Osteocyte (in vitro differentiated cells): Measurements from ENCODE around the gene SMARCAD1. TPM values are rescaled to one million over a fixed set of nuclear protein-coding genes. Genes with fewer than 3 reads are reported as not detected.

Source experiments
- DNase-seq: peaks from one replicate; pipeline ENCODE4 v3.0.0; 2021; ENCODE audit warnings: mixed read lengths; ENCODE audit not compliant: unreplicated experiment; ENCODE audit errors: extremely low spot score
- H3K27ac Mint-ChIP-seq: one replicate; pipeline ENCODE4 v1.8.0; 2021; ENCODE audit warnings: mild to moderate bottlenecking, mixed read lengths; ENCODE audit not compliant: unreplicated experiment
- H3K27me3 Mint-ChIP-seq: one replicate; pipeline ENCODE4 v1.8.0; 2021; ENCODE audit warnings: mixed read lengths; ENCODE audit not compliant: unreplicated experiment
- H3K36me3 Mint-ChIP-seq: one replicate; pipeline ENCODE4 v1.8.0; 2021; ENCODE audit warnings: mixed read lengths; ENCODE audit not compliant: unreplicated experiment
- H3K4me1 Mint-ChIP-seq: one replicate; pipeline ENCODE4 v1.8.0; 2021; ENCODE audit warnings: mixed read lengths; ENCODE audit not compliant: unreplicated experiment
- H3K4me3 Mint-ChIP-seq: one replicate; pipeline ENCODE4 v1.8.0; 2021; ENCODE audit warnings: mild to moderate bottlenecking, moderate library complexity, mixed read lengths; ENCODE audit not compliant: unreplicated experiment
- H3K9me3 Mint-ChIP-seq: one replicate; pipeline ENCODE4 v1.8.0; 2021; ENCODE audit warnings: mixed read lengths; ENCODE audit not compliant: unreplicated experiment
- total RNA-seq: library from RNA; stranded (reverse); gene quantifications from 2 replicates; pipeline ENCODE4 v1.2.1, GENCODE V29; 2021
- TF ChIP-seq, protein P1 (sequence below): fragments of 200-600 bp; sonication (generic); IDR thresholded peaks from 2 replicates; pipeline ENCODE4 v1.5.0; 2021; ENCODE audit warnings: antibody characterized with exemption, mild to moderate bottlenecking, moderate library complexity

SMARCAD1 gene
- total RNA-seq, 1 donor from 2014 or later = 33.9 TPM

- no peak overlapping the region for H3K4me3 Mint-ChIP-seq
- H3K27me3 Mint-ChIP-seq = no peaks in the 10 kb centered on the region
- H3K9me3 Mint-ChIP-seq = no peaks in the 10 kb centered on the region
- TF ChIP-seq, protein P1, sequence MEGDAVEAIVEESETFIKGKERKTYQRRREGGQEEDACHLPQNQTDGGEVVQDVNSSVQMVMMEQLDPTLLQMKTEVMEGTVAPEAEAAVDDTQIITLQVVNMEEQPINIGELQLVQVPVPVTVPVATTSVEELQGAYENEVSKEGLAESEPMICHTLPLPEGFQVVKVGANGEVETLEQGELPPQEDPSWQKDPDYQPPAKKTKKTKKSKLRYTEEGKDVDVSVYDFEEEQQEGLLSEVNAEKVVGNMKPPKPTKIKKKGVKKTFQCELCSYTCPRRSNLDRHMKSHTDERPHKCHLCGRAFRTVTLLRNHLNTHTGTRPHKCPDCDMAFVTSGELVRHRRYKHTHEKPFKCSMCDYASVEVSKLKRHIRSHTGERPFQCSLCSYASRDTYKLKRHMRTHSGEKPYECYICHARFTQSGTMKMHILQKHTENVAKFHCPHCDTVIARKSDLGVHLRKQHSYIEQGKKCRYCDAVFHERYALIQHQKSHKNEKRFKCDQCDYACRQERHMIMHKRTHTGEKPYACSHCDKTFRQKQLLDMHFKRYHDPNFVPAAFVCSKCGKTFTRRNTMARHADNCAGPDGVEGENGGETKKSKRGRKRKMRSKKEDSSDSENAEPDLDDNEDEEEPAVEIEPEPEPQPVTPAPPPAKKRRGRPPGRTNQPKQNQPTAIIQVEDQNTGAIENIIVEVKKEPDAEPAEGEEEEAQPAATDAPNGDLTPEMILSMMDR = no peak
- DNase-seq = no peak
- H3K4me1 Mint-ChIP-seq = peaks cover 14% of the 10 kb centered on the region
- H3K27ac Mint-ChIP-seq = no peak overlapping the region
- H3K36me3 Mint-ChIP-seq = no peaks in the 10 kb centered on the region
Measured at GRCh38 chr4:94339779-94340178, 132.1 kb downstream of the SMARCAD1 start.

Other genes with a start within 250 kb of the SMARCAD1 start
- not detected in 2 replicates for gene HPGDS, start 135.0 kb downstream of the SMARCAD1 start, total RNA-seq
- 301 and 324 TPM in 2 replicates for gene PDLIM5, start 244.1 kb downstream of the SMARCAD1 start, total RNA-seq